Measurements from ENCODE around the gene PRL. TPM values are rescaled to one million over a fixed set of nuclear protein-coding genes. Genes with fewer than 3 reads are reported as not detected.

Gene PRL
- total RNA-seq, 4 donors from 2014 or later: 0.33 TPM; not detected in 3

DNA sequence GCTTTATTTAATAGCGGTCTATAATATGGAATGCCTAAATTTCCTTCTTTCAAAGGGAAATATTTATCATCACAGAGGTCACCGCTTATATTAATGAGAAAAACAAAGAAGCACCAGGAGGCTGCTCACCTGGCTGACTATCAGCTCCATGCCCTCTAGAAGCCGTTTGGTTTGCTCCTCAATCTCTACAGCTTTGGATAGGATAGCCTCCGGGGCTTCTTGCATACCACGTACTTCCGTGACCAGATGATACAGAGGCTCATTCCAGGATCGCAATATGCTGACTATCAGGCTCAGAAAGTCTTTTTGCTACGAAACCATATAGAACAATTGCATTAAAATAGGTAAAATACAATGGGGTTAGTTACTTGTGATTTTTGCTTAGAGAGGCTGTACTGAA, 6.8 kb downstream of the PRL start:
- no peaks in the 10 kb centered on the region for H3K27me3 ChIP-seq
- H3K4me3 ChIP-seq: no peak overlapping the region
- H3K9me3 ChIP-seq: no peaks in the 10 kb centered on the region
- TF ChIP-seq EP300 (IDR thresholded peaks at IDR 0.05): no peak
- TF ChIP-seq, protein P1, sequence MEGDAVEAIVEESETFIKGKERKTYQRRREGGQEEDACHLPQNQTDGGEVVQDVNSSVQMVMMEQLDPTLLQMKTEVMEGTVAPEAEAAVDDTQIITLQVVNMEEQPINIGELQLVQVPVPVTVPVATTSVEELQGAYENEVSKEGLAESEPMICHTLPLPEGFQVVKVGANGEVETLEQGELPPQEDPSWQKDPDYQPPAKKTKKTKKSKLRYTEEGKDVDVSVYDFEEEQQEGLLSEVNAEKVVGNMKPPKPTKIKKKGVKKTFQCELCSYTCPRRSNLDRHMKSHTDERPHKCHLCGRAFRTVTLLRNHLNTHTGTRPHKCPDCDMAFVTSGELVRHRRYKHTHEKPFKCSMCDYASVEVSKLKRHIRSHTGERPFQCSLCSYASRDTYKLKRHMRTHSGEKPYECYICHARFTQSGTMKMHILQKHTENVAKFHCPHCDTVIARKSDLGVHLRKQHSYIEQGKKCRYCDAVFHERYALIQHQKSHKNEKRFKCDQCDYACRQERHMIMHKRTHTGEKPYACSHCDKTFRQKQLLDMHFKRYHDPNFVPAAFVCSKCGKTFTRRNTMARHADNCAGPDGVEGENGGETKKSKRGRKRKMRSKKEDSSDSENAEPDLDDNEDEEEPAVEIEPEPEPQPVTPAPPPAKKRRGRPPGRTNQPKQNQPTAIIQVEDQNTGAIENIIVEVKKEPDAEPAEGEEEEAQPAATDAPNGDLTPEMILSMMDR (IDR thresholded peaks at IDR 0.05): no peak
- no peak for TF ChIP-seq POLR2AphosphoS5 (IDR thresholded peaks at IDR 0.05)
- intact Hi-C loops (cut with DNase I): no loop called here
- DNase-seq (ENCODE audit: extremely low spot score): no peak
- WGBS: 96% methylated on average over 8 of the region's 8 CpGs
- peaks cover 0 to 4% (median 0%) of the 10 kb centered on the region in 4 donors for H3K4me1 ChIP-seq
- H3K27ac ChIP-seq (replicated peaks in 1 of 4): no peak overlapping the region
- no peaks in the 10 kb centered on the region for H3K36me3 ChIP-seq

DNA sequence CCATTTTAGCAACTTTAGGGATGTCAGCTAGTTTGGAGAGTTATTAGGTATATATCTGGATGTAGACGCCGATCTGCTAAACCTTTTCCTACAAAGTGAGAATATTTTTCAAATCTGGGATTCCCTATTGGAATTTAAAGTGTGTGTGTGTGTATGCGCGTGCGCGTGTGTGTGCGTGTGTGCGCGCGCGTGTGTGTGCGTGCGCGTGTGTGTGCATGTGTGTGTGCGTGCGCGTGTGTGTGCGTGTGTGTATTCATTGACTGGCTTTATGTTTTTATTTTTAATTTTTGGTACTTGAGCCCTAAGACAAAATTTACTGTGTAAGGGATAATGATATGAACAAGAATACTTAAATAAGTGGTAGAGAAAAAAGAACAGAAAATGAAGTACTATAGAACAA, 8.1 kb downstream of the PRL start:
- H3K27ac ChIP-seq (replicated peaks in 1 of 4): no peak overlapping the region
- H3K36me3 ChIP-seq: no peaks in the 10 kb centered on the region
- no peak overlapping the region for H3K4me3 ChIP-seq
- WGBS: 95% methylated on average over 18 of the region's 18 CpGs
- H3K27me3 ChIP-seq: no peaks in the 10 kb centered on the region
- no peak for DNase-seq (ENCODE audit: extremely low spot score)
- H3K4me1 ChIP-seq: no peaks in the 10 kb centered on the region
- H3K9me3 ChIP-seq: no peaks in the 10 kb centered on the region
- no peak for TF ChIP-seq POLR2AphosphoS5 (IDR thresholded peaks at IDR 0.05)
- TF ChIP-seq, protein P1 (IDR thresholded peaks at IDR 0.05): no peak
- no peak for TF ChIP-seq POLR2A (IDR thresholded peaks at IDR 0.05; ENCODE audit: low read depth)
- TF ChIP-seq EP300 (IDR thresholded peaks at IDR 0.05): no peak
- intact Hi-C loops (cut with DNase I): no loop called here

DNA sequence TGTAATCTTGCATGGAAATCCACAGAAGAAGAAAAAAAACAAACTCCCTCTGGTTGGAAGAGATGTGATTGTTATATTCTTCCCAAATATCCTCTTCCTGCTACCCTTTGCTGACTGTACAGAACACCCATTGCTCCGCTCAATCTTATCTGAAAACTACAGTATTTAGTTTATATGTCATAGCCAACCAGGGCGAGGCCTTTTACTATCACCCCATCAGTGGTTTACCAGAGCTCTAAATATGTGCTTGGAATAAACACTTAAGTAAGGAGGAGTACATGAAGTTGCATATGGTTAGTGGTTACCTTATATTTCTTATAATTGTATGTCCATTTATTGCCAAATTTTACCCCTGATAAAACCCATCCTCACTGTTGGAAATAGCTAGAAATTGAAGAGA, 12.2 kb downstream of the PRL start:
- Histone ChIP-seq H3K9me3 (no peaks in the 10 kb centered on the region), H3K27ac (replicated peaks in 1 of 4) (no peak overlapping the region), H3K4me1 (no peaks in the 10 kb centered on the region), H3K4me3 (no peak overlapping the region), H3K36me3 (no peaks in the 10 kb centered on the region), H3K27me3 (no peaks in the 10 kb centered on the region)
- 98% methylated on average over 2 of the region's 2 CpGs for WGBS
- no peak for DNase-seq (ENCODE audit: extremely low spot score)
- no peak for TF ChIP-seq POLR2A (IDR thresholded peaks at IDR 0.05; ENCODE audit: low read depth)
- TF ChIP-seq, protein P1 (IDR thresholded peaks at IDR 0.05): no peak
- TF ChIP-seq POLR2AphosphoS5 (IDR thresholded peaks at IDR 0.05): no peak
- no peak for TF ChIP-seq EP300 (IDR thresholded peaks at IDR 0.05)
- intact Hi-C loops (cut with DNase I): no loop called here

DNA sequence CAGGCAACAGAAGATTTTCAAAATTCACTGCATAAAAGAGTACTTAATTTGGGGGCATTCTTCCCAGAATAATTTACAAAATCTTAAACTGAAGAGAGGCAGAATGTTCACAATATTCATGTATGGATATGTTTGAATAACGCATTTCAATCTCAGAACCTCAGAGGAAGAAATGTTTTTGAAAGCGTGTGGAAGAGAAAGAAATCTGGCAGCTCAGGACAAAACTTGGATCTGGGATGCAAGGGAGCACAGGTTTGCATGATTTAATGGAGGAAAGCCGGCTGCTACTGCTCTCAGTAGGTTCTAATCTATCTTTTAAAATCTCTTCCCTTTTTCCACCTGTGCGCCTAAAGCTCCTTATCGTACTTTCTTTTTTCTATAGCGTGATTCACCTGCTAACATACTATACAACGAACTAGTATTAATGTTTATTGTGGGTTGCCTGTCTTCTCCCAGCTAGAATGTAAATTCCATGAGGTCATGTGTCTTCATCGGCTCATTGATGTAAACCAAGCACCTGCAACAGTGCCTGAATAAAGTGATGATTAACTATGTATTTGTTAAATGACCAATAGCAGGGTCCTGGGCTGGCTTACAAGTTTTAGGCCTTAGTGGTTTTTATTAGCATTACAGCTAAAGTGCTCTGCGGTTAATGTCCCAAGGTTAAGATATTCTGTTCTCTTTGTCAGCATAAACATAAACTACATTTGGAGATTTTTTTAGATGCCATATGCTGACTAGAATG, 15.3 kb downstream of the PRL start:
- no peaks in the 10 kb centered on the region for H3K27me3 ChIP-seq
- 93% methylated on average over 9 of the region's 9 CpGs for WGBS

More for the DNA sequence above, 15.3 kb downstream of the PRL start:
- Histone ChIP-seq H3K36me3 (no peaks in the 10 kb centered on the region), H3K27ac (replicated peaks in 1 of 4) (no peak overlapping the region), H3K9me3 (no peaks in the 10 kb centered on the region), H3K4me3 (no peak overlapping the region), H3K4me1 (no peaks in the 10 kb centered on the region)
- TF ChIP-seq POLR2A (IDR thresholded peaks at IDR 0.05; ENCODE audit: low read depth): no peak
- no peak for TF ChIP-seq POLR2AphosphoS5 (IDR thresholded peaks at IDR 0.05)
- no peak for TF ChIP-seq EP300 (IDR thresholded peaks at IDR 0.05)
- TF ChIP-seq, protein P1 (IDR thresholded peaks at IDR 0.05): no peak
- DNase-seq (ENCODE audit: extremely low spot score): no peak
- intact Hi-C loops (cut with DNase I): no loop called here
